Stimulated activated CD4-positive, alpha-beta T cell treated with anti-CD3 and anti-CD28 coated beads, Interleukin-12 subunit alpha, Interleukin-12 subunit beta, amount 100 ng/mL, for 24 hours (primary cell): Measurements from ENCODE around the gene SSNA1.
A peak's percentile ranks its signal among the peaks of the same experiment; 100 is the strongest.

ENCODE experiments used
- DNase-seq, 2 experiments: peaks; one replicate each; pipeline ENCODE4 v3.0.0-alpha.2; 2020; ENCODE audit warnings: low read depth in 2 of 2

SSNA1 gene

DNA sequence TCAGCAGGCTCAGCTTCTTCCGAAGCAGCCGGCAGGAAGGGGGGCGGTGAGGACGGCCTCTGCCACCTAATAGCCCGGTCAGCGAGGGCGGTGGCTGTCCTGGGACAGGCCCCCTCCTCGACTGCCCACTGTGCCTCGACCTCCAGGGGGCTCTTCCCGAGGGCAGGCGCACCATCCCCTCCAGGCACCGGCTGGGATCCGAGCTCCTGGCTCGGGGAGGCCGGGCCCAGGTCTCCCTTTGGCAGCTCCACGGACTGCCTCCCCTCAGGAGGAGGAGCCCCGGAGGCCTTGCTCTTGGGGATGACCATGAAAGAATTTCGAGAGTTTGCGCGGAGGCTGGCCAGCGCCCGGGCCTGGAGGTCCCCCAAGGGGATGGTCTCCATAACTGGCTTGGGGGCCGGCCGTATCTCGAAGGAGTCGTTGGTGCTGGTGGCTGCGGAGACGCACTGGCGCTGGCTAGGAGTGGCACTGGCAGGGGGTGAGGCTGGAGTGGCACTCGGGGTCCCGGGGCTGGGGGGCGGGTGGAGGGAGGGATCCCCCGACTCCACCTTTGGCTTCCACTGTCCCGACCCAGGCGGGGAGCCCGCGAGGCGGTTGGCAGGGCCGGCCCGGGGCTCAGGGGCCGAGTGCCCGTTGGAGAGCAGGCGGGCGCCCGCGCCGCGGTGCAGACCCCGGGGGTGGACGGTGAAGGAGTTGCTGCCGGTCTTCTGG is 11.1 kb downstream of the SSNA1 start:
- no peak for DNase-seq

DNA sequence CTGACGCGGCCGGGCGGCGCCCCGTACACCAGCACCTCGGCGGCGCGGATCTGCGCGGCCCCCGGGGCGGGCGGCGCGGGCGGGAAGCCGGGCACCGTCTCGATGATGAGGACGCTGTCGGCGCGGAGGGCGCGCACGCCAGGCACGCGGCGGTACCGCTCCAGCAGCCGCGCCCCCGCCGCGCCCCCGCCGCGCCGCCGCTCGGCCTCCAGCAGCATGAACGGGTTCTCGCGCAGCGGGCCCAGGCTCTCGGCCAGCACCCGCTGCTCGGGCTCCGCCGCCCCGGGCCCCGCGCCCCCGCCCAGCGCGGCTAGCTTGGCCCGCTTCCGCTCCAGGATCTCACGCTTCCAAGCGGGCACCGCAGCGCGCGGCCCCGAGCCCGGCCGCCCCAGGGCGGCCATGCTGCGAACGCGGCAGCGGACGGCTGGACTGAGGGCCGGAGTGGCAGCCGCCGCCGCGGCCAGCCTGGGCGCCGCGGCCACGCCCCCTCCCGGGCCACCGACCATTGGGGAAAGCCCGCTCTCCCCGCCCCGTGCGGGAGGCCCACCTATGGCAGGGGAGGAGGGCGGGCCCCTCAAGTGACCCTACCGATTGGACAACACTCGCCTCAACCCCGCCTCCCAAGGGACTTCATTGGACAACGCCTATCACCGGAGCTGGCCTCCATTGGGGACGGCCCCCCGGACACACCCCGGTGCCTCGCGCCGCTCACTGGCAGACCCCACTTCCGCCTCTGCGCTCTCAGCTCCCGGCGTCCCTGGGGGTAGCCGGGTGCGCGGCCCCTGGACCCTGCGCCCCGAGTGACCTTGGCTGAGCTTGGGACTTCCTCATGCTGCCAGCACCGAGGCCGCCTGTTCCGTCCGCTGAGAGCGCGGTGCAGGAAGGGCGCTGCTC is 12.1 kb downstream of the SSNA1 start, which contains the start of gene TPRN:
TSS of gene TPRN (minus strand) at position 431 of the 894 bp plus-strand sequence. CDS start at position 401, 30 bp downstream.
- peak; percentile 97 to 99 for DNase-seq

DNA sequence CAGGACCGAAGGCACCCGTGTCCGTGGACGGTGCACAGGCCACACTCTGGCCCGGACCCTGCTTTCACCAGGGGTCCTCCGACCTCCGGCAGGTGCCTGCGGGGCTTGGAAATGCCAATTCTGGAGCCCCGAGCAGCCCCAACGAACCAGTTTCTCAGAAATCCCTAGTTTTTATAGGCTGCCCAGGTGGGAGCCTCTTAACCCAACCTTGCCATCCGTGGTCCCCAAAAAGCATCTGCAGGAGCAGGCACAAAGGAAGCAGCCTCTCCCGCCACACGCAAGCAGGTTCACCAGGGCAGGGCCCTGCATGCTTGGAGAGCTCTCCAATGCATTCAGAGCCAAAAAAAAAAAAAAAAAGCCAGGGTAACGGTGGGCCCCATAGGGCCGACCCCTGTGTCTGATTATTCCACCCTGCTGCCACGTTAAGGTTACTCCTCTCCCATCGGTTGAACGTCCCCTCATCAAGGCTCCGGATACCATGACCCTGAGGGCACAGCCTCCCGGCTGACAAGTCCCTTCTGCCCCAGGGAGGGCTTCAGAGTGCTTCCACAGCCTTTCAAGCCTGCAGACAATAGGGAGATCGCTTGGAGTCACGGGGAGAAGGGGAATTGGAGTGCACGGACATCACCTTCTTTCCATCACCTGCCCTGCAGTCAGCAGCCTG is 12.9 kb downstream of the SSNA1 start:
- no peak for DNase-seq

DNA sequence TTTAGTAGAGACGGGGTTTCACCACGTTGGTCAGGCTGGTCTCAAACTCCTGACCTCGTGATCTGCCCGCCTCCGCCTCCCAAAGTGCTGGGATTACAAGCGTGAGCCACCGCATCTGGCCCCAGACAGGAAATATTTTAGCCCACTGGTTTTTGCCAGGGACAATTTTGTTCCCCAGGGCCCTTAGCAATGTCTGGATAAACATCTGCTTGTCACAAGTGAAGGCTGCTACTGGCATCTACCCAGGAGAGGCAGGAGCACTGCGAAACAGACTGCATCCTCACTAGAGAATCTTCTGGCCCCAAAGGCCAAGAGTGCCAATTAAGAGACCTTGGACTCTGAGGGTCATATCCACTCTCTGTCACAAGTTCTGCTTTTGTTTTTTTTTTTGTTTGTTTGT is 14.5 kb downstream of the SSNA1 start:
- no peak for DNase-seq

DNA sequence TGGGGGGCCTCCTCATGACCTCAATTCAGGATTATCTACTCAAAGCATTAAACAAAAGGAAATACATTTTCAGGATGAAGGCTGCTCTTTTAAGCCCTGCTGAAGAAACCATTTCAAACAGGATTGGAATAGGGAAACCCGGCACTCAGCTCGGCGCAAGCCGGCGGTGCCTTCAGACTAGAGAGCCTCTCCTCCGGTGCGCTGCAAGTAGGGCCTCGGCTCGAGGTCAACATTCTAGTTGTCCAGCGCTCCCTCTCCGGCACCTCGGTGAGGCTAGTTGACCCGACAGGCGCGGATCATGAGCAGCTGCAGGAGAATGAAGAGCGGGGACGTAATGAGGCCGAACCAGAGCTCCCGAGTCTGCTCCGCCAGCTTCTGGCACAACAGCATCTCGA is 16.3 kb downstream of the SSNA1 start:
- DNase-seq: no peak

DNA sequence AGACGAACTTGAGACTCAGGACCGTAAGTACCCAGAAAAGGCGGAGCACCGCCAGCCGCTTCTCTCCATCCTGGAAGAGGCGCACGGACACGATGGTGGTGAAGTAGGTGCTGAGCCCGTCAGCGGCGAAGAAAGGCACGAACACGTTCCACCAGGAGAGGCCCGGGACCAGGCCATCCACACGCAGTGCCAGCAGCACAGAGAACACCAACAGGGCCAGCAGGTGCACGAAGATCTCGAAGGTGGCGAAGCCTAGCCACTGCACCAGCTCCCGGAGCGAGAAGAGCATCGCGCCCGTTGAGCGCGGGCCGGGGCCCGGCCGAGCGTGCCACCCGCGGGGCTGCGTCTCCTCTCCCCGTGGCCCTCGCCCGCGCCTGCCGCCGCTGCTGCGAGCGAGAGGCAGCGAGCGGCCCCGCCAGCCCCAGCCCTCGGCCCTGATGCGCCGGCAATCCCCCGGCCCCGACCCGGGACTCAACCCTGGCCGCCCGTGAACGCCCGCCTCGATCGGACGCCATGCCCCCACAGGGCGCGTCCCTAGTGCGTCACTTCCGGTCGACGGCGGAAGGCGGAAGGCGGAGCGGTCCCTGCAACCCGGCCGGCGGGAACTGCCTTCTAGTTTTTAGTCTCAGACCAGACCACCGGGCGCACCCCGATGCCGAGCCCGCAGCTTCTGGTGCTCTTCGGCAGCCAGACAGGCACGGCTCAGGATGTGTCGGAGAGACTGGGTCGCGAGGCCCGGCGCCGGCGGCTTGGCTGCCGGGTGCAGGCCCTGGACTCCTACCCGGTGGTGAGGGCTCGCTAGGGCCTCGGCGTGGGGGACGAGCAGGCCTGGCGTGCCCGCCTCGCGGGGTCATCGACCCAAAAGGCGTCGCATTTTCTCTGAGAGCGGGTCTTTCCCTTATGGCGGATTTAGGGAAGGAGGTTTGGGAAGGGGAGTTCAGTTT is 16.9 kb downstream of the SSNA1 start, which contains the start of the genes NDOR1 and TMEM203:
TSS of gene NDOR1 (plus strand) at position 575 of the 944 bp plus-strand sequence. CDS start at position 653, 78 bp downstream.
TSS of gene TMEM203 (minus strand) at position 523 of the 944 bp plus-strand sequence. CDS start at position 289, 234 bp downstream.
- peak; percentile 90 to 94 for DNase-seq

DNA sequence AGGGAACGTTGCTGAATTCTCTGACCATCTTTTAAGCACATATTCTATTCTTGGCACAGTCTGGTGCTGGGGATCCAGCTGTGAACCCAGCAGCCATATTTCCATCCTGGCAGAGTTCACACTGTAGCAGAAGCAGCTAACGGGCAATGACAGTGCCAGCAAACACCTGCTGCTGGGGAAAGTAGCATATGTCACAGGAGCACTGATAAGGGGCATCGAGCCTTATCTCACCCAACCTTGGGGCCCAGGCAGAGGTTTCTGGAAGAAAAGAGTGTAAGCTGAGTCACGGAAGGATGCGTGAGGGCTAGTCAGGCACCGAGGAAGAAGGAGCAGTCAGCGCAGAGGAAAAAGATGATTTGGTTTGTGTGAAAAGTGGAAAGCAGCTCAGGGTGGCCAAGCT is 18.1 kb downstream of the SSNA1 start:
- no peak for DNase-seq

DNA sequence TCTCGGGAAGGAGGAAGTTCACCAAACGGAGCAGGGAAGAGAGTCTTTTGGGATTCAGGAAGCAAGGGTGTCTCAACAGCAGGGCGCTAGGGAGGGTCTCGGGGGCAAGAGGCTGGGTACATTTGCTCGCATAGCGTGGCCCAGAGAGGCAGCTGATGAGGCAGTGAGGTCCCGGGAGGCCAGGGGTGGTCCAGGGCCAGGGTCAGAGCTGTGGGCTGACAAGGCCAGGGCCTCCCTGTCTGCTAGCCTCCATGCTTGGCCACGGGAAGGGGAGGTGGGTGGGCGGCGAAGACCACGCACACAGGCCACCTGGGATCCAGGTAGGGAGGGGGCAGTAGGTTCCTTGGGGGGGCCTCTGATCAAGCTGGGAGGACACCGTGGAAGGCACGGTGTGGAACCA is 23.1 kb downstream of the SSNA1 start:
- no peak for DNase-seq

DNA sequence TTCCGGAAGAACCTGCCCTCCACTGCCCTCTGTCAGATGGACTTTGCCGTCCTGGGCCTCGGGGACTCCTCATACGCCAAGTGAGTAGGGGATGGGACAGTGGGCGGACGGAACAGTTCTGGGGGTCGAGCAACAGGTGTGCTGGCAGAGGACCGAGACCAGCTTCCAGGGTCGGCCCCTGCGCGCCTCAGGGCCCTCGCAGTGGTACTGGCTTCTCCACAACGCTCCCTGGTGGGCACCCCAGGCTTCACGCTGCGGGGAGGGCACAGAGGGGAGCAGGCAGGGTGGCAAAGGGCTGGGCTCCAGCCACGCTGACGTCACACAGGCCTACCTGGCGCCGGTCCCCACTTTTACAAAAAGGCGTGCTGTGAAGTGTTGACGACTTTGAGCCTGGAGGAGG is 24.0 kb downstream of the SSNA1 start:
- DNase-seq: no peak

DNA sequence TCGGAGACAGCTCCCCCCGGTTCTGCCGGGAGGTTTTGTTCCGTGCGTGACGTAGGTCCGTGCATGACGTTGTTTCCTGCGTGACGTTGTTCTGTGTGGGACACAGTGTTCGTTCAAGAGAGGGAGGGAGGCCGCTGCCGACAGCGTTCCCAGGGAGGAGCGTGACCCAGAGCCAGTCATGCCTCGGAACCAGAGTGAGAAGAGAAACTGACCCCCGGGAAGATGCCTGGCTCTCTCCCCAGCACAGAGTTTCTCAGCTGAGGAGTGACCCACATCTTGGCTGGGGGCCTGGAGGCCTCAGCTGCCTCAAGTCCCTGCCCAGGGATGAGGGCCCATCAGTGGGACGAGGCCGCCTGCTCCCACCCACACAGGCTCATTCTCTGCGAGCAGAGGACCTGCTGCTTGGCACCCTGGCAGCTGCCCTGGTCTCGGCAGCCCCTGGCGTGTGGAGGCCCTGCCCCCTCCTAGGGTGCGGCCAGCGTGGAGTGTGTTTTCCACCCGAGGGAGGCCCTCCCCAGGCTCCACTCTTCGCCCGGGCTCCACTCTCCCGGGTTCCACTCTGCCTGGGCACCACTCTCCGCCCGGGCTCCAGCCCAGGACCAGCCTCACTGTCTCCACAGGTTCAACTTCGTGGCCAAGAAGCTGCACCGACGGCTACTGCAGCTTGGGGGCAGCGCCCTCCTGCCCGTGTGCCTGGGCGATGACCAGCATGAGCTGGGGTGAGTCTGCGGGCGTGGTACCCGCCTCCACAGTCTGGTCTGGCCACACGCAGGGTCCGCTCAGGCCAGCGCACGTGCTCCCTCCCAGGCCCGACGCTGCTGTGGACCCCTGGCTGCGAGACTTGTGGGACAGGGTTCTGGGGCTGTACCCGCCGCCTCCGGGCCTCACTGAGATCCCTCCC is 24.9 kb downstream of the SSNA1 start:
- DNase-seq: no peak

DNA sequence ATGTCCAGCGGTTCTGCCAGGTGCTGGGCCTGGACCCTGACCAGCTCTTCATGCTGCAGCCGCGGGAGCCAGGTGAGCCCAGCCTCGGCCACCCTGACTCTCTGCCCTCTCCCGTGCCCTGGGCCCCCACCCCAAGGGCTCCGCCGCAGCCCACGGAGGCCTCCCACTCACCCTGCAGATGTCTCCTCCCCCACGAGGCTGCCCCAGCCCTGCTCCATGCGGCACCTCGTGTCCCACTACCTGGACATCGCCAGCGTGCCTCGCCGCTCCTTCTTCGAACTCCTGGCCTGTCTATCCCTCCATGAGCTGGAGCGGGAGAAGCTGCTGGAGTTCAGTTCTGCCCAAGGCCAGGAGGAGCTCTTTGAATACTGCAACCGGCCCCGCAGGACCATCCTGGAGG is 26.1 kb downstream of the SSNA1 start:
- no peak for DNase-seq

DNA sequence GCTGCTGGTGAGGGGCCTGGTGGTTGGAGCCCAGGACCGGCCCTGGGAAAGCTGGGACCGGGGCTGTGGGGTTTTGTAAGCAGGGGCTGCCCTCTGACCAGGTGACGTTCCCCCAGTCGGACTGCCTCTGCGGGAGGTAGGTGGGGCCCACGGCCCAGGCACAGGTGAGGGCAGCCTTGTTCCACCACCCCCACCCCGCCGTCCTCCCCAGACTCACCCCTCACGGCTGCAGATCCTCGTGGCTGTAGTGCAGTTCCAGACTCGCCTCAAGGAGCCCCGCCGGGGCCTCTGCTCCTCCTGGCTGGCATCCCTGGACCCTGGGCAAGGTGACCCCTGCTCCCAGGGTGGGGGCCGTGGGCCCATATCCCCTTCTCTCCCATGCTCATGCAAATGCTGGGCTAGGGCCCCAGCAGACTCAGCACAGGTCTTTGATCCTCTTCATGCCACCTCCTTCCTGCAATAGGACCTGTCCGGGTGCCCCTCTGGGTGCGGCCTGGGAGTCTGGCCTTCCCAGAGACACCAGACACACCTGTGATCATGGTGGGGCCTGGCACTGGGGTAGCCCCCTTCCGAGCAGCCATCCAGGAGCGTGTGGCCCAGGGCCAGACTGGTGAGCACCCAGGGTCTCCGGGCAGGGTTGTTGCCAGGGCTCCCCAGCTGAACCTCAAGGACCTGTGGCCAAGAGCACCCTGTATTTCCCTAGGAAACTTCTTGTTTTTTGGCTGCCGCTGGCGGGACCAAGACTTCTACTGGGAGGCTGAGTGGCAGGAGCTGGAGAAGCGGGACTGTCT is 26.9 kb downstream of the SSNA1 start:
- no peak for DNase-seq

DNA sequence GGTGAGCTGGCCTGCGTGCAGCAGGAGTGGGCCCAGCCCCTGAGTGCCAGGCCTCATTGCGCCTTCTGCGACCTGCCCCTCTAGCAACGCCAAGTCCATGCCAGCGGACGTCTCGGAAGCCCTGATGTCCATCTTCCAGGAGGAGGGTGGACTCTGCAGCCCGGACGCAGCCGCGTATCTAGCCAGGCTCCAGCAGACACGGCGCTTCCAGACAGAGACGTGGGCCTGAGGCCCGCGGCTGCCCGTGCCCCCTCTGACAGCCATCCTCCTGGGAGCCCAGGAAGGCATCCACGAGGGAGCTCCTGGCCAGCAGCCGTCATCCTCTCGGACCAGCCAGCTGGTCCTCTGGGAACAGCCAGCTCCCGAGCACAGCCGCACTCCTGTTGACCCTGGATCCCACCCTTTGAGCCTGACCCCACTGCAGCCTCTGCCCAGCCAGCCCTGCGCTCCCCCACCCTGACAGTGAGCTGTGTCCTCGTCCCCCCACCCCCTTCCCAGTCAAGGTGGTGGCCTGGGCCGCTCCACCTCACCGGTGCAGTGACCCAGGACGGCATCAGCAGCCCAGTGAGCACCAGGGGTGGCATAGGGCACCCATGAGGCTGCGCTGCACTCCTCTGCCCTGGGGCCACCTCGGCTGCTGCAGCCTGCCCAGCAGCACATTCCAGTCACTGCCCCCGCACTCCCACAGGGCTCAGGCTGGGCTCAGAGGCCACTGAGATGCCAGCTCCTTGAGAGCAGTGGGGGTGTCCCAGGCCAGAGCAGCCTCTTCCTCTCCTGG is 27.9 kb downstream of the SSNA1 start:
- DNase-seq: no peak

DNA sequence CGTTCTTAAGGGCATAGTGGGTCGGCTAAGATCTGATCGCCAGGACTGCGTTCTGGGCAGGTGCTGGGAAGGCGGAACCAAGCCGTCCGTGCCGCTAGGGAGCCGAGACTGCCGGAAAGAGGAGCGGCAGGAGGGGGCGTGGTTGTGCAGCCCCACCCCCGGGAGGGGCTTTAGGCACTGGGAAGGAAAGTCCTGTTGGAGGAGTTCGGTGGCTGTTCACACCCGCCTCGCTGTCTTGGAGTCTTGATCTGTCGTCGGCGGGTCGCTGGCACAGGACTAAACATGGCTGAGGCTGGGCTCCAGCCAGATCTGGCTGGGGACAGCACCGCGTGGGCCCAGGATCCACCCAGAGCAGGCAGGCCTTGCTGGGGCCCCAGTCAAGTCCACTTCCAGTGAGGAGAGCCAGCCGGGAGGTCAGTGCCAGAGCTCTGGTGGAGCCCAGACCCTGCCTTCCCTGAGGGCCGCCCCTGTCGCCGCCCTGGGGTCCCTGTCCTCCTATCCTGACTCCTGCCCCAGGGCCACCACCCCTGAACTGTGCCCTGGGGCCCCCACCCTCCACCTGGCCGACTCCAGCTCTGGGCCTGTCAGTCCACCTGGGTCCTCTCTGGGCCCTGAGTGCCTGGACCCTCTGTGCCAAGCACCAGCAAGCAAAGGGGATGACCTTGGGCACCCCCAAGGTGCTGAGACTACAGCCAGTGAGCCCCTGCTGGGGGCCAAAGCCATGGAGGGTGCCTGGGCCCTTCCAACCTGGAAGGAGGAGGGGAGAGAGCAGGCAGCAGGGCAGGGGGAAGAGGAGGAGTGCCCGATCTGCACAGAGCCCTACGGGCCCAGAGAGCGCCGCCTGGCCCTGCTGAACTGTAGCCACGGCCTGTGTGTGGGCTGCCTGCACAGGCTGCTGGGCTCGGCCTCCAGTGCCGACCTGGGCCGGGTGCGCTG is 29.1 kb downstream of the SSNA1 start:
- DNase-seq: no peak

DNA sequence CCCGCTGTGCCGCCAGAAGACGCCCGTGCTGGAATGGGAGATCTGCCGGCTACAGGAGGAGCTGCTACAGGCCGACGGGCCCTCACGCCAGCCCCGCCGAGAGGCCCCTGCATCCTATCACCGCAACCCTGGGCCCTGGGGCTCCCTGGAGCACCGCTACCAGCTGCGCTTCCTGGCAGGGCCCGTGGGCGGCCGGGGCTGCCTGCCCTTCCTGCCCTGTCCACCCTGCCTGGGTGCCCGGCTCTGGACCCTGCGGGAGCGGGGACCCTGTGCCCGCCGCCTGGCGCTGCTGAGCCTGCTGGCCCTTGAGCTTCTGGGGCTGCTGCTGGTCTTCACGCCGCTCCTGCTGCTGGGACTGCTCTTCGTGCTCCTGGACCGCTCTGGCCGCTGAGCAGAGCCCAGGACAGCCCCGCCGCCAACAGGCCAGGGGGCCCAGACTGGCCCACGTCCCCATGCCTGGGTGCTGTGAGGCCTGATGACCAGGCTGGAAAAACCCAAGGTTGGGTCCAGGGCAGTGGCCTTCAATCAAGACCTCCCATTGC is 29.8 kb downstream of the SSNA1 start:
- no peak for DNase-seq

DNA sequence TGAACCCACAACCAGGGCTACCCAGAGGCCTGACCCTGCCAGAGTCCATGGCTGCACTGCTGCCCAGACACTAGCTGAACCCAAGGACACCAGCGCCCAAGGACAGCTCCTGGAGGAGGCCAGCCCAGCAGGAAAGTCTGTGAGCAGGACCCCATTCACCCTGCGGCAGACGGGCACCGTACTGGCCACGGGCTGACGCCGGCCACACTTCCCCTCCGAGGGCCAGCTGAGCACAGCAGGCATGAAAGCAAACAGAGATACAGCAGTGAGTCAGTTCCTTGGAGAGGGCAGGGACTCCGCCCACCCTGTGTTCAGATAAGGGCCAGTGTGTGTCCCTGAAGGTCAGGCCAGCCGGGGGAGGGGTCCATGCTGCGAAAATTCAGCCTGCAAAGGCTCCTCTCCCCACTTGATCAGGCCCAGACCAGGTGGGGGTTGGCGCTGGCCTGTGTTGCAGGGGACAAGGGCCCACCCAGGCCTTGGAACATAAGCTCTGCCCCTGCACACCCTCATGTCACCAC is 30.3 kb downstream of the SSNA1 start:
- no peak for DNase-seq
